Uterus (tissue), 4 donors: Measurements from ENCODE around the gene LRP1. TPM values are rescaled to one million over a fixed set of nuclear protein-coding genes. Genes with fewer than 3 reads are reported as not detected.
A peak's percentile ranks its signal among the peaks of the same experiment; 100 is the strongest.

Source experiments
- DNase-seq, 2 donors: peaks; one replicate each; pipeline ENCODE4 v3.0.0-alpha.2; 2019 to 2020
- H3K27ac ChIP-seq, 2 donors: fragments of 200-600 bp; sonication (generic); 1 replicate in 1 of 2; 2 replicates in 1 of 2; pipeline ENCODE4 v1.5.1; 2016 to 2018
- H3K27me3 ChIP-seq, 2 donors: fragments of 200-600 bp; sonication (generic); one replicate each; pipeline ENCODE4 v1.5.1; 2018 to 2019; ENCODE audit warnings: control low read depth in 1 of 2
- H3K36me3 ChIP-seq, 2 donors: fragments of 200-600 bp; sonication (generic); one replicate each; pipeline ENCODE4 v1.5.1; 2019; ENCODE audit warnings: control low read depth in 1 of 2
- H3K4me1 ChIP-seq, 2 donors: fragments of 200-600 bp; sonication (generic); one replicate each; pipeline ENCODE4 v1.5.1; 2018 to 2019; ENCODE audit warnings: control low read depth in 1 of 2
- H3K4me3 ChIP-seq, 2 donors: fragments of 200-600 bp; sonication (generic); 1 replicate in 1 of 2; 2 replicates in 1 of 2; pipeline ENCODE4 v1.5.1; 2018 to 2019; ENCODE audit warnings: mild to moderate bottlenecking in 1 of 2
- H3K9me3 ChIP-seq, 2 donors: fragments of 200-600 bp; sonication (generic); one replicate each; pipeline ENCODE4 v1.5.1; 2019; ENCODE audit warnings: control low read depth in 1 of 2
- CTCF ChIP-seq, 4 experiments: fragments of 200-600 bp in 2 of 4; fragments of 450-650 bp in 2 of 4; sonication (generic) in 2 of 4; IDR thresholded peaks; one replicate each; pipeline ENCODE4 v1.5.1; 2016 to 2019; ENCODE audit warnings: antibody characterized with exemption in 4 of 4, mild to moderate bottlenecking in 2 of 4, moderate library complexity in 1 of 4
- POLR2A ChIP-seq, 2 donors: fragments of 450-650 bp; IDR thresholded peaks; one replicate each; pipeline ENCODE4 v1.6.1; 2016; ENCODE audit warnings: antibody characterized with exemption in 2 of 2, mild to moderate bottlenecking in 1 of 2, moderate library complexity in 1 of 2
- intact Hi-C: fragments of 100-400 bp; cut with DNase I; formaldehyde crosslinking; loops from one replicate; pipeline ENCODE4 v1.15.1; 2023; ENCODE audit warnings: low total_unique reads
- total RNA-seq, 4 donors: library from RNA; depleted of rRNA in 3 of 4; stranded (reverse); fragments of >200 nt in 3 of 4; gene quantifications; one replicate each; pipeline versions ENCODE4 v1.1.0 to v1.2.4, GENCODE V29; 2014 to 2023
- donor health status: DM: yes; HTN: yes; CAD: no.

The LRP1 gene
- total RNA-seq, 4 donors from 2014 or later = 164 to 507 (median 318) TPM

GRCh38 chr12:57239587-57240065, 111.3 kb downstream of the LRP1 start:
- H3K27me3 ChIP-seq = peaks cover 36 to 37% of the 10 kb centered on the region in 2 donors

GRCh38 chr12:57240066-57240921, 112.0 kb downstream of the LRP1 start:
- H3K9me3 ChIP-seq = no peaks in the 10 kb centered on the region
- H3K4me3 ChIP-seq = peak overlapping the region; percentile 14 to 31
- peaks cover 36 to 37% of the 10 kb centered on the region in 2 donors for H3K27me3 ChIP-seq
- intact Hi-C loops = no loop called here
- DNase-seq = no peak
- H3K36me3 ChIP-seq = no peaks in the 10 kb centered on the region
- peaks cover 0 to 27% of the 10 kb centered on the region in 2 donors for H3K4me1 ChIP-seq
- TF ChIP-seq POLR2A (IDR thresholded peaks at IDR 0.05) = no peak
- peak in 1 of 4 experiments; percentile 12 for TF ChIP-seq CTCF (IDR thresholded peaks at IDR 0.05)
- no peak overlapping the region for H3K27ac ChIP-seq

More at GRCh38 chr12:57239587-57240065, 111.3 kb downstream of the LRP1 start:
- intact Hi-C loops = no loop called here
- no peak for DNase-seq
- Histone ChIP-seq H3K4me3 (peak overlapping the region; percentile 14 to 31), H3K36me3 (no peaks in the 10 kb centered on the region), H3K27ac (no peak overlapping the region), H3K9me3 (no peaks in the 10 kb centered on the region), H3K4me1 (peaks cover 0 to 27% of the 10 kb centered on the region in 2 donors)
- TF ChIP-seq CTCF (IDR thresholded peaks at IDR 0.05) (no peak), POLR2A (IDR thresholded peaks at IDR 0.05) (no peak)

DNA sequence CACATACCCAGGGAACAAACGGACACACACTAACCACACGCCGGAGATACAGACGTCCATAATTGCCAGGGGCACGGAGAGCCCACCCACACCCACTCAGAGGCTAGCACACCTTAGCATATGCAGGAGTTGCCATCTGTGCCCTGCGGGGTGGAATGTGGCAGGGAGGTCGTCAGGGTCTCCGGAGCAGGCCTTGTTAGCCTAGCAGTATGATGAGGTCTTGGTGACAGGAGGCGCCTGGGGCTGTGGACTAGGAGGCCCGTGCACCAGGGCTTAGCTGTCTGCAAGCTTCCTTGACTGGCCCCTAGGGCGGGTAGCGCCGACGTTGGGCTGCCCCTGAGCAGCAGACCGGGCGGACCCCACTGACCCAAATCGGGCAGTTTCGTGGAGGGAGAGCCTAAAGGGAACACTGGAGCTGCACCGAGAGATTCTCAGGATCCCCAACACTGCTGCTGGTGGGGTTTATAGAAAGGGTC, 112.7 kb downstream of the LRP1 start:
- TF ChIP-seq POLR2A (IDR thresholded peaks at IDR 0.05) (no peak), CTCF (IDR thresholded peaks at IDR 0.05) (no peak)
- no peak overlapping the region for H3K4me3 ChIP-seq
- no peaks in the 10 kb centered on the region for H3K36me3 ChIP-seq
- H3K27me3 ChIP-seq = peaks cover 36 to 37% of the 10 kb centered on the region in 2 donors
- intact Hi-C loops = no loop called here
- H3K9me3 ChIP-seq = no peaks in the 10 kb centered on the region
- H3K4me1 ChIP-seq = peaks cover 0 to 27% of the 10 kb centered on the region in 2 donors
- no peak for DNase-seq
- H3K27ac ChIP-seq = no peak overlapping the region

DNA sequence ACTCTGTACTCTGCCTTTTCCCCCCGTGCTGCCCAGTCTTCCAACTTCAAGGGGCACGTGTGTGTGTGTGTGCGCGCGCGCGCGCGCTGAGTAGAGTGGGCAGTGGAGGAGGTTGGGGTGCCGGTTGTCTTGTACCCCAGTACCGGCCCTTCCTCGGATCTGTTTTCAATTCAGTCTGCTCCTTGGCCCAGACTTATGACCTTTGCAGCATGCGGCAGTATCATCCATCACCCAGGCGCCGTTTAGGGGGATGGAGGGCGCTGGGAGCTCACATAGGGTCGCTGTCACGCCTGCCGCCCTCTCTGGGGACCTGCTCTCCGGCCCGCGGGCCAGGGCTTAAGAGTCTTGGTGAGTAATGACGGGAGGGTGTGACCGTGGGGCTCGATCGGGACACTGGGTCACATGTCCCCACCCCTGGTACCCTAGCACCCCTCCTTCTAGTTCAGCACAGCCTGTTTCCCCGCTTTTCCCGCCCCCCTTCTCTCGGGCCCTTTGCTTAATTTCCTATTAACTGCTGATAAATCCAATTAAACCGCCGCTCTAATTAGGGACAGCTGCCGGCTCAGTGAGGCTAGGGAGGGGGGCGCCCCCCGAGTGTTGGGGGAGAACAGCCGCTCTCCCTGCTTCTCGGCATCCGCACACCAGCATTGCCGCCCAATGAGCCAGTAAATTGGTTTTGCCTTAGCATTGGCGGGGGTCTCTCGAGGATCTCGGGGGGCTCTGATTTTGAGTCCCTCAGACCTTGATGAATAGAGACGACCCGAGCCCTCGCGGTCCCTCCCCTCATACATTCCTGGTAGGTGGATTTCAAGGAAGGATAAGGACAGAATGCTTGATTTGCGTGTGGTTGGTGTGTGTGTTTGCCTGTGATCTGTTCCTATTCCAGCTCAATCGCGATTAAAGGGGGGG, 113.4 kb downstream of the LRP1 start:
- DNase-seq = no peak
- intact Hi-C loops = no loop called here
- Histone ChIP-seq H3K9me3 (no peaks in the 10 kb centered on the region), H3K27ac (no peak overlapping the region), H3K36me3 (no peaks in the 10 kb centered on the region), H3K27me3 (peaks cover 36 to 37% of the 10 kb centered on the region in 2 donors), H3K4me3 (no peak overlapping the region), H3K4me1 (peaks cover 0 to 27% of the 10 kb centered on the region in 2 donors)
- no peak for TF ChIP-seq POLR2A (IDR thresholded peaks at IDR 0.05)
- TF ChIP-seq CTCF (IDR thresholded peaks at IDR 0.05) = no peak
